Measurements from ENCODE around the gene CHST2. TPM values are rescaled to one million over a fixed set of nuclear protein-coding genes. Genes with fewer than 3 reads are reported as not detected.

The CHST2 gene
- total and polyA plus RNA-seq, 8 donors = 0.39 to 2.2 (median 0.74) TPM

GRCh38 chr3:143147707-143148106 lies 28.1 kb downstream of the CHST2 start:
- Histone ChIP-seq H3K27ac (no peak overlapping the region), H3K27me3 (no peaks in the 10 kb centered on the region), H3K36me3 (no peaks in the 10 kb centered on the region), H3K9me3 (no peaks in the 10 kb centered on the region), H3K4me1 (no peaks in the 10 kb centered on the region), H3K4me3 (no peak overlapping the region)
- ATAC-seq (no peak), DNase-seq (no peak), FAIRE-seq (no peak)
- intact Hi-C loops (cut with DNase I) = no loop called here
- TF ChIP-seq, protein P1, sequence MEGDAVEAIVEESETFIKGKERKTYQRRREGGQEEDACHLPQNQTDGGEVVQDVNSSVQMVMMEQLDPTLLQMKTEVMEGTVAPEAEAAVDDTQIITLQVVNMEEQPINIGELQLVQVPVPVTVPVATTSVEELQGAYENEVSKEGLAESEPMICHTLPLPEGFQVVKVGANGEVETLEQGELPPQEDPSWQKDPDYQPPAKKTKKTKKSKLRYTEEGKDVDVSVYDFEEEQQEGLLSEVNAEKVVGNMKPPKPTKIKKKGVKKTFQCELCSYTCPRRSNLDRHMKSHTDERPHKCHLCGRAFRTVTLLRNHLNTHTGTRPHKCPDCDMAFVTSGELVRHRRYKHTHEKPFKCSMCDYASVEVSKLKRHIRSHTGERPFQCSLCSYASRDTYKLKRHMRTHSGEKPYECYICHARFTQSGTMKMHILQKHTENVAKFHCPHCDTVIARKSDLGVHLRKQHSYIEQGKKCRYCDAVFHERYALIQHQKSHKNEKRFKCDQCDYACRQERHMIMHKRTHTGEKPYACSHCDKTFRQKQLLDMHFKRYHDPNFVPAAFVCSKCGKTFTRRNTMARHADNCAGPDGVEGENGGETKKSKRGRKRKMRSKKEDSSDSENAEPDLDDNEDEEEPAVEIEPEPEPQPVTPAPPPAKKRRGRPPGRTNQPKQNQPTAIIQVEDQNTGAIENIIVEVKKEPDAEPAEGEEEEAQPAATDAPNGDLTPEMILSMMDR (IDR thresholded peaks at IDR 0.05) = no peak
- WGBS, 2 donors = 46 to 58% methylated on average over 2 of the region's 2 CpGs

DNA sequence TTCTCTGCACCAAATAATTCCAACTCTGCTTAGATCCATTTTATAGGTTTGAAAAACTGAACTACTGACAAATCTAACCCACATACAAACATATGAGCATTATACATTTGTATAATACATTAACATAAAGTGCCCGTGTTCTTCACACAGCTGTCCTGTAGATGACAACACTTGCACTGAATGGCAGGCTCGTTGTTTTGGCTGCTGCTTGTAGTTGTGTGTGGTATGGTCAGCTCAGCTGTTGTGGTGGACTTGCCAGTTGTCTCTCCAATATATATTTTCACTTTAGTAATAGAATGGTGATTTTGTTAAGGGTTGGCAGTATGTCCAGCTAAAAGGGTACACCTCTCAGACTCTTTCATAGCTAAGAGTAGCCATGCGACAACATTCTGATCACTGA lies 30.5 kb downstream of the CHST2 start:
- ATAC-seq (no peak), FAIRE-seq (no peak), DNase-seq (no peak)
- Histone ChIP-seq H3K9me3 (no peaks in the 10 kb centered on the region), H3K27ac (no peak overlapping the region), H3K27me3 (no peaks in the 10 kb centered on the region), H3K4me1 (no peaks in the 10 kb centered on the region), H3K4me3 (no peak overlapping the region), H3K36me3 (no peaks in the 10 kb centered on the region)
- WGBS, 2 donors = 77 to 89% methylated on average over 3 of the region's 3 CpGs
- intact Hi-C loops (cut with DNase I) = no loop called here
- TF ChIP-seq, protein P1 (IDR thresholded peaks at IDR 0.05) = no peak

DNA sequence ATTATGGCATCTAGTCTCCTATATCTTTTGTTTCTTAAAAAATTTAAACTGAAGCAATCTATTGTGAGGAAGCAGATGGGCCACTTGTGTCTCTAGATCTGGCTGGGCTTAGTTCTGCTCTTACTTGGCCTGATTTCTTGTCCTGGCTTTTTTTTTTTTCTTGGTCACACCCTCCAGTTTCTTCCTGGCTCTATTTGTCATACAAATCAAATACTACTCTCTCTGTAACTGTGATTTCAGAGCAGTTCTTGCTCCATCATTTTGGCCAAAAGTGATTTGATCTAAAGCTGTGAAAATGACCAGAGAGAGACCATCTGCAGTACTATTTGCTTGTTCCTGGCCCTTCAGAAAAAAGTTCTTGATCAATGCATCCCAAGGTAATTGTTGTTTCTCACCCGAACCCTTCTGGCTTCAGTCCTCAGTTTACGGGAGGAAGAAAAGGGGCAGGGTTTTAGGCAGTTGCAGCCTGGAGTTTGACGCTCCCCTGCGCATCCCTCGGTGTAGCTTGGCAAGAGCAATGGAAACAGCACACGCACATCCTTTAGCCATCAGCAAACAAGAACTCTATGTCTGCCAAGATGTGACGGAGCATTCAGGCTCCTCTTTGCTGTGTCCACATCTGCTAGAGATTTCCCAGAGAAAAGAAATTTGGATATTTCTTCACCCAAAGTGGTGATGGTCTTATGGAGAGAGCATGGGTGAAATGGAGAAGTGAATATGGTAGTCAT lies 31.6 kb downstream of the CHST2 start:
- no peaks in the 10 kb centered on the region for H3K4me1 ChIP-seq
- DNase-seq (no peak), FAIRE-seq (no peak), ATAC-seq (peak in 3 of 4 donors; percentile 37 to 48 (median 43))
- WGBS, 2 donors = 72 to 80% methylated on average over 7 of the region's 7 CpGs
- no peak overlapping the region for H3K4me3 ChIP-seq
- H3K36me3 ChIP-seq = no peaks in the 10 kb centered on the region
- TF ChIP-seq, protein P1 (IDR thresholded peaks at IDR 0.05) = no peak
- no peaks in the 10 kb centered on the region for H3K27me3 ChIP-seq
- no peak overlapping the region for H3K27ac ChIP-seq
- no peaks in the 10 kb centered on the region for H3K9me3 ChIP-seq
- intact Hi-C loops (cut with DNase I) = no loop called here

DNA sequence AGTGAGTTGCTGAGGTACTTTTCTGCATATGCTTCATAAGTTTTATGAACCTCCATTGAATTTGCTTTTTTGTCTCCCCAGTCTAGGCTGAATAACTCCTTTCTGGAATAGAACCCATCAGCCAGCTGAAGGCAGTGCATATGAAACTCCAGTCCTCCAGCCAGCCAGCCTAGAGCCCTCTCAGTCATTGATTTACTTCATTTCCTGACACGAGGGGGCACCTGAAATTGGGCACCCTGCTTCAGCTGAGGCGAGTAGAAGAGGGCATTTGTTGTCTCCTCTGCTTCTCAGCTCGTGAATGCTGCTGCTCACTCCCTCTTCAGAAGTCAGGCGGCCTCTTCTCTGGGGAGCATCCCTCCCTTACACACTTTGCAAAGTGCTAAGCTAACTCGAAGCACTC lies 32.5 kb downstream of the CHST2 start:
- Histone ChIP-seq H3K27ac (no peak overlapping the region), H3K36me3 (no peaks in the 10 kb centered on the region), H3K27me3 (no peaks in the 10 kb centered on the region), H3K4me3 (no peak overlapping the region), H3K4me1 (no peaks in the 10 kb centered on the region), H3K9me3 (no peaks in the 10 kb centered on the region)
- intact Hi-C loops (cut with DNase I) = no loop called here
- 49 to 72% methylated on average over 5 of the region's 5 CpGs for WGBS, 2 donors
- TF ChIP-seq, protein P1 (IDR thresholded peaks at IDR 0.05) = no peak
- no peak for ATAC-seq
- no peak for FAIRE-seq
- DNase-seq = no peak

GRCh38 chr3:143155756-143156155 lies 36.2 kb downstream of the CHST2 start:
- ATAC-seq (no peak), DNase-seq (no peak), FAIRE-seq (no peak)
- WGBS, 2 donors = 53 to 72% methylated on average over 4 of the region's 4 CpGs
- no peak overlapping the region for H3K4me3 ChIP-seq
- no peak overlapping the region for H3K27ac ChIP-seq
- no peaks in the 10 kb centered on the region for H3K9me3 ChIP-seq
- H3K27me3 ChIP-seq = no peaks in the 10 kb centered on the region
- H3K4me1 ChIP-seq = no peaks in the 10 kb centered on the region
- H3K36me3 ChIP-seq = no peaks in the 10 kb centered on the region
- intact Hi-C loops (cut with DNase I) = no loop called here
- TF ChIP-seq, protein P1 (IDR thresholded peaks at IDR 0.05) = no peak
